HG03521 (cell line): ENCODE data around the gene GVQW3.
"Not testable (repeated sequence)": the region's sequence is repeated elsewhere in the genome, so short reads cannot be mapped to it uniquely, and the experiment has no call there.

Experiments used
- ATAC-seq: cut with Tn5 transposase; IDR thresholded peaks from one replicate; pipeline ENCODE4 v1.9.1; 2021; ENCODE audit warnings: mild to moderate bottlenecking, moderate library complexity; ENCODE audit not compliant: unreplicated experiment

Gene GVQW3

GRCh38 chr11:76385903-76386302 is 4.8 kb downstream of the GVQW3 start:
- ATAC-seq = no peak

DNA sequence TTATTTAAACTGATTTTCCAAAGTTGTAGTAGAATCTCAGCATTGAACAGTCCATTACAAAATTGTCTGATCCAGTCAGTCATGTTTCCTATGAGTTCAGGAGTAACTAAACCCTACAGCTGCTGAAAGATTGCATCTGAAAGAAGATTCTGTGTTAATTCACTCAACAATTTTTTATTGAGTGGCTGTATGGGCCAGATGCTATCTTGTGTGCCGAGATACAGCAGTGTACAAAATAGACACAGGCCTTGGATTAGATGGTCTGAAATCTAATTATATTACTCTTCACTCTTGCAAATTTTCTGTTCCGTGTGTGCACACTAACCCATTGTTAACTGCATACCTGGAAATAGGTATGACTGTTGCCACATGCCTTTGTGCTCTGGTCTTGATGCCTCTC is 7.3 kb downstream of the GVQW3 start:
- ATAC-seq = no peak

DNA sequence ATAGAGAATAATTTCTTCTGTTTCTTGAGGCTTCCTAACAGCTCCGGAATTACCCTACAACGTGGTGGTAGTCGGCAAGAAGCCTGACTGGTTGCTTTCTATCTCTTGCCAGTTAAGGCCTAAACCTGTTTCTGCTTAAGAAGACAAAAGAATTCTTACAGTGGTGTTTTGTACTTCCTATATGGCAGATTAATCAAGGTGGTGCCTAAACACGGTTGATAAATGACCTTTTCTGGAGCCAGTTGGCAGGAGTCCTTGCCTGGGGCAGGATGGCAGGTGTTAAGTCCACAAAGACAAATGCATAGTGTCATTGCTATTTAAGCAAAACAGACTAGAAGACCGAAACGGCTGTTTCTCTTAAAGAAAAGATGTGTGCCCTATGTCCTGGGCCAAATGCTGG is 9.9 kb downstream of the GVQW3 start:
- ATAC-seq = no peak

GRCh38 chr11:76391811-76392475 is 10.8 kb downstream of the GVQW3 start:
- no peak for ATAC-seq

- no peak for ATAC-seq
These were observed 11.7 kb downstream of the GVQW3 start for GRCh38 chr11:76392870-76393269.

- ATAC-seq = no peak
These were observed 13.3 kb downstream of the GVQW3 start for GRCh38 chr11:76394411-76394810.

- ATAC-seq = no peak
These were observed 14.2 kb downstream of the GVQW3 start for GRCh38 chr11:76395296-76395695.

- ATAC-seq = no peak
These were observed 16.3 kb downstream of the GVQW3 start for GRCh38 chr11:76397383-76397782.

- ATAC-seq = no peak
These were observed 19.8 kb downstream of the GVQW3 start for GRCh38 chr11:76400967-76401366.

GRCh38 chr11:76401484-76401883 is 20.4 kb downstream of the GVQW3 start:
- not testable (repeated sequence) for ATAC-seq

GRCh38 chr11:76406359-76406758 is 25.2 kb downstream of the GVQW3 start:
- ATAC-seq = no peak

- ATAC-seq = no peak
These were observed 27.2 kb downstream of the GVQW3 start for GRCh38 chr11:76408171-76408965.

DNA sequence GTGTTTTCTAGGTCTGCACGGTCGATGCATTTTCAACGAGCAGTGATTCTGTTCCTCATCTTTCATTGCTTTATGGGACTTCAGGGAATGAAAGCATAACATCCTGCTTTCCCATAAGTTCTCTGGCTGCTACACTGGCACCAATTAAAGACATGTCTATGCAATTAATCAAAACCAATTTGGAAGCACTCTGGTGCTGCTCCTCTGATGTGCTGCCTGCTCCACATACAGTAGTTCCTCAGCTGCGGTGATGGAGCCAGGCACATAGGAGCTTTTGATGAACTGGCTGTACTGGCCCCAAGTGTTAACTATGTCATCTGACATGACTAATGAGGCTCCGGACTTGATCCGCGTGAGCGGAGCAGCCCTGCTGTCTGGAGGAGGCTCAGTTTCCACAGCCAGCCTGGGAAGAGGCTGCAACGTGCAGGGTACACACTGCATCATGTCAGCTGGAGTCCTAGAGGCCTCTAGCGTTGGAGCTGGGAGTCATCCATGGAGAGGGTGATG is 29.8 kb downstream of the GVQW3 start:
- no peak for ATAC-seq

DNA sequence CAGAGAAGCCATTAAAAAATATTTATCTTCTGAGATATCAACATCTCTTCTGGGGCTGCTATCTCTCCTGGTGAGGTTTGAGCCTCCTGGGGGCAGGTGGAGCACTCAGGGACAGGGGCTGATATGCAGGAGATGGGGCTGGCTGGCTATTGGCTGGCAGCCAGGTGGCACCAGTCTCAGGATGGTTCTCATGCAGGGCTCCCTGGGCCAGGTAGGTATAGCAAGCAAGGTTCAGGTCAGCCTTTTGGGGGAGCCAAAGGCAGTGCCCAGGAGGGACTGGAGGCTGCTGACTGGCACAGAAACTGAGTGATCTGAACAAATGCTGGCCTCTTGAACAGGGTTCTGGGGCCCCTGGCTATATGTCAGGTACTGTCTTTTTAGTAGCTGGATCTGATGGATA is 34.0 kb downstream of the GVQW3 start:
- ATAC-seq = no peak

- no peak for ATAC-seq
These were observed 38.8 kb downstream of the GVQW3 start for GRCh38 chr11:76419896-76420295.

GRCh38 chr11:76424379-76424778 is 43.3 kb downstream of the GVQW3 start:
- ATAC-seq = peak; percentile 64

DNA sequence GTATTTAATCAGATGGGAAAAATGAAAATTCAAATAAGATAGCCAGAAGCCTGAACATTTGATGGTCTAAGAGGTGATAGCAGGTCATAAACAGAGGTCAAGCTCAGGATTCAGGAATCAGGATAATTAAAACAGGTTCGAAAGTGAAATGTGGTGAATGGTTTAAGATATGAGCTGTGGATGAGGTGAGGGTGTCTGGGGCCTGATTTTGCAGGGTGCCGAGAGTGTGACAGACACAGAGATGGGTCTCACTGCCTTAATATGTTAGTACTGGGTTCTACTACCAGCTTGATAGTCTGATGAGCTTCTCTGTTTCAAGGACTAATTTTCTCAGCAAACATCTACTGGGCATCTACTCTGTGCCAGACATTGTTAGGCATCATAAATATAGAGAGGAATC is 43.8 kb downstream of the GVQW3 start:
- ATAC-seq = no peak

DNA sequence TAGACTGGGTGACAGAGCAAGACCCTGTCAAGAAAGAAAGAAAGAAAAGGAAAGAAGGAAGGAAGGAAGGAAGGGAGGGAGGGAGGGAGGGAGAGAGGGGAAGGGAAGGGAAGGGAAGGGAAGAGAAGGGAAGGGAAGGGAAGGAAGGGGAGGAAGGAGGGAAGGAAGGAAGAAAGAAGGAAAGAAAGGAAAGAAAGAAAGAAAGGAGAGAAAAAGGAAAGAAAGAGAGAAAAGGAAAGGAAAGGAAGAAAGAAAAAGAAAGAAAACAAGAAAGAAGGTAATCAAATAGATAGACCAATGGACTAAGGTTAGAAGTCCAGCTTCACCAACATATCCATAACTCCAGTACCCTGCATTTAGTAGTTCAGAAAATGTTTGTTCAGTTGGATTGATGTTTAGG is 45.5 kb downstream of the GVQW3 start:
- no peak for ATAC-seq

DNA sequence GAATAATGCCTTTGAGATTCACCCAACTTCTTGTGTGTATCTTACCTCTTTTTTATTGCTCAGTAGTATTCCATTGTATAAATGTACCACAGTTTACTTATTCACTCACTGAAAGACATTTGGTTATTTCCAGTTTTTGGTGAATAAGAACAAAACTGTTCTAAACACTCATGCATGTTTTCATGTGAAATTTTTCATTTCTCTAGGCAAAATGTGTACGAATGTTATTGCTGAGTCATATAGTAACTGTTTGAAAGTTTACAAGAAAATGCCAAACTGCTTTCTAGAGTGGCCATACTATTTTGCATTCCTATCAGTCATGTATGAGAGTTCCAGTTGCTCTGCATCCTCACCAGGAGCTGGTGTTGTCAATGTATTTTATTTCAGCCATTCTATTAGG is 54.9 kb downstream of the GVQW3 start:
- no peak for ATAC-seq

- no peak for ATAC-seq
These were observed 62.3 kb downstream of the GVQW3 start for GRCh38 chr11:76443268-76443980.

- ATAC-seq = no peak
These were observed 62.9 kb downstream of the GVQW3 start for GRCh38 chr11:76444065-76444383.
